HepG2 (cell line): Measurements from ENCODE around the gene ZNF440. TPM values are rescaled to one million over a fixed set of nuclear protein-coding genes. Genes with fewer than 3 reads are reported as not detected.

Experiments
- ATAC-seq: fragments of 200-7000 bp; cut with Tn5 transposase; 3 replicates; pipeline ENCODE4 v1.9.1; 2020; ENCODE audit warnings: mild to moderate bottlenecking, moderate library complexity
- BruUV-seq: library from RNA; stranded (reverse); fragments of 400-500 nt; replicated peaks from 2 replicates; lab custom pipeline; 2021; lab: Mats Ljungman, UMichigan
- CTCF ChIA-PET: fragments of 300-600 bp; formaldehyde crosslinking; extraction: SDS; loops from one replicate; lab custom pipeline; 2021; ENCODE audit warnings: low total read pairs, inconsistent platforms, low intra/inter-chr PET ratio; lab: Yijun Ruan, JAX
- POLR2A ChIA-PET: fragments of 350-600 bp; sonication (Branson Sonifier 250); formaldehyde crosslinking; loops from one replicate; lab custom pipeline; 2020; ENCODE audit warnings: antibody characterized with exemption, inconsistent platforms; lab: Yijun Ruan, JAX
- DNase-seq: peaks from one replicate; pipeline ENCODE4 v3.0.0-alpha.2; 2015; ENCODE audit warnings: low spot score
- FAIRE-seq: peaks from 3 replicates; lab custom pipeline; 2011; peaks lifted over from hg19 to GRCh38; lab: Jason Lieb, UNC
- H2AFZ ChIP-seq: one replicate; pipeline ENCODE4 v1.6.1; 2011; ENCODE audit warnings: low read length, inconsistent platforms
- H3K27ac ChIP-seq: fragments of 300-600 bp; 3 replicates; pipeline ENCODE4 v1.8.0; 2011; ENCODE audit warnings: mixed run types, mild to moderate bottlenecking, mixed read lengths, low read length, inconsistent platforms; ENCODE audit not compliant: insufficient read depth; ENCODE audit errors: extremely low read length
- H3K27me3 ChIP-seq, 2 experiments: fragments of 200-600 bp in 1 of 2; 2 replicates in 1 of 2; 3 replicates in 1 of 2; pipeline versions ENCODE4 v1.6.0 to v1.8.0; 2011; ENCODE audit warnings: low read length in 2 of 2, mild to moderate bottlenecking in 2 of 2, moderate library complexity in 2 of 2, inconsistent platforms in 1 of 2; ENCODE audit not compliant: insufficient read depth in 2 of 2, control insufficient read depth in 1 of 2
- H3K36me3 ChIP-seq, 2 experiments: fragments of 200-600 bp in 1 of 2; replicated peaks in 1 of 2; 2 replicates in 1 of 2; 3 replicates in 1 of 2; pipeline versions ENCODE4 v1.5.1 to v1.8.0; 2011; ENCODE audit warnings: low read length in 2 of 2, inconsistent platforms in 1 of 2; ENCODE audit not compliant: insufficient read depth in 2 of 2, control insufficient read depth in 1 of 2
- H3K4me1 ChIP-seq: 2 replicates; pipeline ENCODE4 v1.5.1; 2012; ENCODE audit warnings: low read length, inconsistent platforms; ENCODE audit not compliant: insufficient read depth
- H3K4me2 ChIP-seq: 2 replicates; pipeline ENCODE4 v1.6.0; 2011; ENCODE audit warnings: low read depth, low read length, inconsistent platforms
- H3K4me3 ChIP-seq, 3 experiments: fragments of 200-600 bp in 1 of 3; sonication (generic), shearing (Covaris generic) in 1 of 3; replicated peaks in 1 of 3; 2 replicates each; pipeline ENCODE4 v1.5.1; 2011 to 2016; ENCODE audit warnings: low read length in 3 of 3, inconsistent platforms in 2 of 3, low read depth in 2 of 3, mild to moderate bottlenecking in 2 of 3, control low read depth in 1 of 3, mixed read lengths in 1 of 3; ENCODE audit not compliant: insufficient read depth in 1 of 3
- H3K79me2 ChIP-seq: one replicate; pipeline ENCODE4 v1.6.1; 2011; ENCODE audit warnings: low read length, inconsistent platforms; ENCODE audit not compliant: insufficient read depth
- H3K9ac ChIP-seq: 2 replicates; pipeline ENCODE4 v1.6.0; 2011; ENCODE audit warnings: mild to moderate bottlenecking, low read depth, low read length, inconsistent platforms; ENCODE audit not compliant: insufficient read depth
- H3K9me3 ChIP-seq: 2 replicates; pipeline ENCODE4 v1.5.1; 2012; ENCODE audit warnings: mild to moderate bottlenecking, low read length
- H4K20me1 ChIP-seq: 2 replicates; pipeline ENCODE4 v1.6.0; 2011; ENCODE audit warnings: inconsistent platforms, mild to moderate bottlenecking, low read length, moderate library complexity; ENCODE audit not compliant: insufficient read depth
- GTF3A ChIP-seq: sonication (generic); formaldehyde crosslinking; conservative IDR thresholded peaks from 2 replicates; pipeline ENCODE4 v1.4.0; 2020; ENCODE audit warnings: mild to moderate bottlenecking, missing genetic modification reagents
- KAT2B ChIP-seq: fragments of 150-350 bp; IDR thresholded peaks from 2 replicates; pipeline ENCODE4 v1.6.1; 2014; ENCODE audit warnings: low read depth, low read length, borderline replicate concordance
- MAZ ChIP-seq, 2 experiments: sonication (generic) in 1 of 2; formaldehyde crosslinking in 1 of 2; IDR thresholded peaks; 2 replicates each; pipeline versions ENCODE4 v1.5.0 to v1.6.1; 2012 to 2020; ENCODE audit warnings: low read depth in 2 of 2, mild to moderate bottlenecking in 2 of 2, borderline replicate concordance in 1 of 2, improper control_type of control experiment in 1 of 2, low read length in 1 of 2, missing genetic modification reagents in 1 of 2, moderate library complexity in 1 of 2
- RAD21 ChIP-seq: fragments of 450-650 bp; formaldehyde crosslinking; IDR thresholded peaks from 2 replicates; pipeline ENCODE4 v1.5.0; 2020; ENCODE audit warnings: mild to moderate bottlenecking
- SMAD1 ChIP-seq: sonication (generic); formaldehyde crosslinking; IDR thresholded peaks from 2 replicates; pipeline ENCODE4 v1.4.0; 2020; ENCODE audit warnings: missing genetic modification reagents, low read depth, mild to moderate bottlenecking, borderline replicate concordance
- SMAD9 ChIP-seq: sonication (generic); formaldehyde crosslinking; IDR thresholded peaks from 2 replicates; pipeline ENCODE4 v1.5.1; 2020; ENCODE audit warnings: mild to moderate bottlenecking, missing genetic modification reagents
- SMC3 ChIP-seq: IDR thresholded peaks from 2 replicates; pipeline ENCODE4 v1.6.1; 2011; ENCODE audit warnings: low read length, improper control_type of control experiment
- WIZ ChIP-seq: sonication (generic); formaldehyde crosslinking; IDR thresholded peaks from 2 replicates; pipeline ENCODE4 v1.5.1; 2020; ENCODE audit warnings: mild to moderate bottlenecking, missing genetic modification reagents
- ZBTB7B ChIP-seq: sonication (generic); formaldehyde crosslinking; IDR thresholded peaks from 2 replicates; pipeline ENCODE4 v1.4.0; 2020; ENCODE audit warnings: missing genetic modification reagents
- ZKSCAN8 ChIP-seq: IDR thresholded peaks from 2 replicates; pipeline ENCODE4 v1.6.1; 2016; ENCODE audit warnings: borderline replicate concordance, missing genetic modification reagents, missing compliant biosample characterization
- ZNF124 ChIP-seq: sonication (generic); formaldehyde crosslinking; IDR thresholded peaks from 2 replicates; pipeline ENCODE4 v1.4.0; 2020; ENCODE audit warnings: missing genetic modification reagents
- ZNF225 ChIP-seq: sonication (generic); formaldehyde crosslinking; IDR thresholded peaks from 2 replicates; pipeline ENCODE4 v1.4.0; 2020; ENCODE audit warnings: mild to moderate bottlenecking, missing genetic modification reagents
- ZNF251 ChIP-seq: sonication (generic); formaldehyde crosslinking; IDR thresholded peaks from 2 replicates; pipeline ENCODE4 v1.9.0; 2021; ENCODE audit warnings: mild to moderate bottlenecking, missing genetic modification reagents
- ZNF501 ChIP-seq: sonication (generic); formaldehyde crosslinking; IDR thresholded peaks from 2 replicates; pipeline ENCODE4 v1.5.1; 2020; ENCODE audit warnings: mild to moderate bottlenecking, moderate library complexity, missing genetic modification reagents
- ZSCAN30 ChIP-seq: sonication (generic); formaldehyde crosslinking; IDR thresholded peaks from 2 replicates; pipeline ENCODE4 v1.5.0; 2020; ENCODE audit warnings: mild to moderate bottlenecking, missing genetic modification reagents
- WGBS: methylation state at CpG from one replicate; pipeline ENCODE4 v1.1.6; 2017; ENCODE audit warnings: low lambda C conversion rate; 5-methylcytosine and 5-hydroxymethylcytosine counted together
- in situ Hi-C: cut with HindIII; loops from 2 replicates; pipeline ENCODE4 v1.10.0; 2017; ENCODE audit warnings: low pct_unique_long_range_greater_than_20kb; ENCODE audit not compliant: extremely low pct_ligation_motif_present
- intact Hi-C: fragments of 100-400 bp; cut with micrococcal nuclease; formaldehyde crosslinking; loops from one replicate; pipeline ENCODE4 v1.10.0; 2022; ENCODE audit not compliant: unreplicated experiment
- polyA plus RNA-seq, 8 experiments: library from polyadenylated mRNA; depleted of rRNA in 3 of 8; stranded (reverse) in 7 of 8; unstranded in 1 of 8; fragments of >200 nt; fragmentation: Illumina TruSeq in 4 of 8; extraction: Trizol in 4 of 8; gene quantifications; 2 replicates each; pipeline versions ENCODE4 v1.2.1 to v1.2.3, GENCODE V29; 2011 to 2016; ENCODE audit warnings: low read depth in 4 of 8, missing spikeins in 1 of 8, mixed read lengths in 1 of 8; ENCODE audit not compliant: insufficient read depth in 1 of 8
- total RNA-seq, 5 experiments: library from RNA; depleted of rRNA; stranded (reverse); fragments of >200 nt; fragmentation: Illumina TruSeq; extraction: Trizol; gene quantifications; 2 replicates each; pipeline ENCODE4 v1.2.3, GENCODE V29; 2016; ENCODE audit warnings: low read depth in 1 of 5
- TF ChIP-seq, protein P1 (sequence below): sonication (generic); formaldehyde crosslinking; IDR thresholded peaks from 2 replicates; pipeline ENCODE4 v1.8.0; 2022; ENCODE audit warnings: mild to moderate bottlenecking, missing genetic modification reagents, moderate library complexity
- TF ChIP-seq, protein P2 (sequence below): sonication (generic); formaldehyde crosslinking; IDR thresholded peaks from 2 replicates; pipeline ENCODE4 v1.4.0; 2020; ENCODE audit warnings: missing genetic modification reagents

ZNF440 gene
- total and polyA plus RNA-seq, 2 of the 13 experiments (the other 11 are each of a cell fraction or from before 2014, with no cell fraction given): 2.7 to 12.4 TPM

DNA sequence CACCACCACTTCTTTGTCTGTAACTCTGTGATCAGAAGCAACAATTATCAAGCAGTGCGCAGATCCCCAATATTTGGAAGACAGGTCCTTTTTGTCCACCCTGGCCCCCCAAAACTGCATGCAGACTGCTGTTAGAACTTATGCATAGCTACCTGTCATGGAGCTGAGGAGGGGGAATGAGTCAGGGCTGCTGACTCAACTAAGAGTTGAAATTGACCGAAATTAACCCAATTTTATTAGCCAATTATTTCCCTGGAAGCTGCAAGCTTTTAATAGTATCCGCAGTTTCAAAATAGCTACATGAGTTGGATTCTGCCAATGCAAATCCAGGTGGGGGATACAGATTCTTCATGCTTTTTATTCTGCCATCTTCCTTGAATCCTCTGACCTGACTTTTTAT lies 29.7 kb upstream of the ZNF440 start:
- Histone ChIP-seq H3K79me2 (no peaks in the 10 kb centered on the region), H3K27ac (no peak overlapping the region), H2AFZ (no peak overlapping the region), H3K9ac (no peak overlapping the region), H3K9me3 (no peaks in the 10 kb centered on the region), H3K27me3 (no peaks in the 10 kb centered on the region), H3K4me2 (no peak overlapping the region), H3K4me1 (no peaks in the 10 kb centered on the region), H4K20me1 (no peaks in the 10 kb centered on the region), H3K4me3 (no peak overlapping the region), H3K36me3 (peaks cover 8 to 25% of the 10 kb centered on the region in 2 experiments)
- intact Hi-C loops (no loop called here), in situ Hi-C loops (loop anchor here (10.0 kb wide), 1 partner anchor 110 kb away; no protein-coding TSS in a partner anchor)
- ChIA-PET CTCF (interaction anchor here (1.5 kb wide), 1 partner anchor 84 kb away, joined by 5 read pairs; no protein-coding TSS in a partner anchor), POLR2A (no interaction called here)
- 95% methylated on average over 3 of the region's 3 CpGs for WGBS
- ATAC-seq: no peak
- no TSS peak for BruUV-seq
- no peak for DNase-seq
- TF ChIP-seq ZNF501 (CRISPR knock-in tag) (no peak), KAT2B (no peak), ZNF225 (CRISPR knock-in tag) (no peak), GTF3A (CRISPR knock-in tag) (no peak), ZSCAN30 (CRISPR knock-in tag) (no peak), RAD21 (CRISPR knock-in tag) (no peak), MAZ (IDR thresholded peaks at IDR 0.05; ENCODE audit: borderline replicate concordance, low read depth, low read length) (no peak), MAZ (CRISPR knock-in tag; IDR thresholded peaks at IDR 0.05; ENCODE audit: low read depth) (no peak), SMAD1 (CRISPR knock-in tag) (no peak), ZBTB7B (CRISPR knock-in tag) (no peak), WIZ (CRISPR knock-in tag) (no peak), ZKSCAN8 (no peak), SMAD9 (CRISPR knock-in tag) (no peak), SMC3 (no peak), ZNF124 (CRISPR knock-in tag) (no peak), ZNF251 (no peak)
- TF ChIP-seq, protein P1, sequence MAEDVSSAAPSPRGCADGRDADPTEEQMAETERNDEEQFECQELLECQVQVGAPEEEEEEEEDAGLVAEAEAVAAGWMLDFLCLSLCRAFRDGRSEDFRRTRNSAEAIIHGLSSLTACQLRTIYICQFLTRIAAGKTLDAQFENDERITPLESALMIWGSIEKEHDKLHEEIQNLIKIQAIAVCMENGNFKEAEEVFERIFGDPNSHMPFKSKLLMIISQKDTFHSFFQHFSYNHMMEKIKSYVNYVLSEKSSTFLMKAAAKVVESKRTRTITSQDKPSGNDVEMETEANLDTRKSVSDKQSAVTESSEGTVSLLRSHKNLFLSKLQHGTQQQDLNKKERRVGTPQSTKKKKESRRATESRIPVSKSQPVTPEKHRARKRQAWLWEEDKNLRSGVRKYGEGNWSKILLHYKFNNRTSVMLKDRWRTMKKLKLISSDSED (CRISPR knock-in tag): no peak
- TF ChIP-seq, protein P2, sequence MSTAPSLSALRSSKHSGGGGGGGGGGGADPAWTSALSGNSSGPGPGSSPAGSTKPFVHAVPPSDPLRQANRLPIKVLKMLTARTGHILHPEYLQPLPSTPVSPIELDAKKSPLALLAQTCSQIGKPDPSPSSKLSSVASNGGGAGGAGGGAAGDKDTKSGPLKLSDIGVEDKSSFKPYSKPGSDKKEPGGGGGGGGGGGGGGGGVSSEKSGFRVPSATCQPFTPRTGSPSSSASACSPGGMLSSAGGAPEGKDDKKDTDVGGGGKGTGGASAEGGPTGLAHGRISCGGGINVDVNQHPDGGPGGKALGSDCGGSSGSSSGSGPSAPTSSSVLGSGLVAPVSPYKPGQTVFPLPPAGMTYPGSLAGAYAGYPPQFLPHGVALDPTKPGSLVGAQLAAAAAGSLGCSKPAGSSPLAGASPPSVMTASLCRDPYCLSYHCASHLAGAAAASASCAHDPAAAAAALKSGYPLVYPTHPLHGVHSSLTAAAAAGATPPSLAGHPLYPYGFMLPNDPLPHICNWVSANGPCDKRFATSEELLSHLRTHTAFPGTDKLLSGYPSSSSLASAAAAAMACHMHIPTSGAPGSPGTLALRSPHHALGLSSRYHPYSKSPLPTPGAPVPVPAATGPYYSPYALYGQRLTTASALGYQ (CRISPR knock-in tag): no peak
- FAIRE-seq: no peak
